Hepatocyte (in vitro differentiated cells): ENCODE data around the gene AGBL3. TPM values are rescaled to one million over a fixed set of nuclear protein-coding genes. Genes with fewer than 3 reads are reported as not detected.
"Not testable (repeated sequence)": the region's sequence is repeated elsewhere in the genome, so short reads cannot be mapped to it uniquely, and the experiment has no call there.

Experiments used
- DNase-seq: peaks from one replicate; pipeline ENCODE4 v3.0.0-alpha.2; 2016; ENCODE audit warnings: low spot score
- H2AFZ ChIP-seq: fragments of 200-600 bp; sonication (generic); 2 replicates; pipeline ENCODE4 v1.6.0; 2016; ENCODE audit warnings: antibody characterized with exemption, mild to moderate bottlenecking
- H3K27ac ChIP-seq: fragments of 200-600 bp; sonication (generic); 2 replicates; pipeline ENCODE4 v1.5.1; 2016; ENCODE audit warnings: mild to moderate bottlenecking
- H3K27me3 ChIP-seq: fragments of 200-600 bp; sonication (generic); 2 replicates; pipeline ENCODE4 v1.6.1; 2016
- H3K36me3 ChIP-seq: fragments of 200-600 bp; sonication (generic); replicated peaks from 2 replicates; pipeline ENCODE4 v1.5.1; 2016; ENCODE audit warnings: low read depth; ENCODE audit not compliant: insufficient read depth
- H3K4me1 ChIP-seq: fragments of 200-600 bp; sonication (generic); 2 replicates; pipeline ENCODE4 v1.5.1; 2016; ENCODE audit warnings: mild to moderate bottlenecking, moderate library complexity; ENCODE audit not compliant: insufficient read depth
- H3K4me2 ChIP-seq: fragments of 200-600 bp; sonication (generic); 2 replicates; pipeline ENCODE4 v1.6.0; 2016
- H3K4me3 ChIP-seq: fragments of 200-600 bp; sonication (generic); 2 replicates; pipeline ENCODE4 v1.5.1; 2016; ENCODE audit warnings: mild to moderate bottlenecking
- H3K79me2 ChIP-seq: fragments of 200-600 bp; sonication (generic); 2 replicates; pipeline ENCODE4 v1.6.0; 2017; ENCODE audit warnings: mild to moderate bottlenecking
- H3K9me2 ChIP-seq: fragments of 200-600 bp; sonication (generic); replicated peaks from 2 replicates; pipeline ENCODE4 v1.6.0; 2017; ENCODE audit warnings: mild to moderate bottlenecking; ENCODE audit not compliant: insufficient read depth
- H3K9me3 ChIP-seq: fragments of 200-600 bp; sonication (generic); 2 replicates; pipeline ENCODE4 v1.5.1; 2016; ENCODE audit warnings: low read depth, mild to moderate bottlenecking
- H4K20me1 ChIP-seq: fragments of 200-600 bp; sonication (generic); 2 replicates; pipeline ENCODE4 v1.6.0; 2016; ENCODE audit warnings: mild to moderate bottlenecking; ENCODE audit not compliant: insufficient read depth, poor library complexity, severe bottlenecking
- EZH2 ChIP-seq: fragments of 200-600 bp; sonication (generic); IDR thresholded peaks from 2 replicates; pipeline ENCODE4 v1.6.1; 2016; ENCODE audit warnings: antibody characterized with exemption, mild to moderate bottlenecking, borderline replicate concordance
- EZH2phosphoT487 ChIP-seq: fragments of 200-600 bp; sonication (generic); IDR thresholded peaks from one replicate; pipeline ENCODE4 v1.6.1; 2018; ENCODE audit warnings: antibody characterized with exemption, mild to moderate bottlenecking, low read depth, moderate library complexity; ENCODE audit not compliant: unreplicated experiment, severe bottlenecking
- WGBS: methylation state at CpG from one replicate; pipeline ENCODE4 v1.1.6; 2016; ENCODE audit warnings: low lambda C conversion rate; ENCODE audit errors: missing lambda C conversion rate; 5-methylcytosine and 5-hydroxymethylcytosine counted together
- polyA plus RNA-seq: library from polyadenylated mRNA; unstranded; fragments of >200 nt; fragmentation: Nextera tagmentation; extraction: Ambion mirVana; gene quantifications from 2 replicates; pipeline ENCODE4 v1.2.1, GENCODE V29; 2016
- total RNA-seq: library from RNA; depleted of rRNA; stranded (reverse); fragments of >200 nt; gene quantifications from 2 replicates; pipeline ENCODE4 v1.2.3, GENCODE V29; 2014
- TF ChIP-seq, protein P1 (sequence below): fragments of 200-600 bp; sonication (generic); IDR thresholded peaks from 2 replicates; pipeline ENCODE4 v1.5.1; 2016; ENCODE audit warnings: antibody characterized with exemption, mild to moderate bottlenecking; ENCODE audit not compliant: poor library complexity

The AGBL3 gene
- total and polyA plus RNA-seq, 2 experiments from 2014 or later, result 2.3 to 6.4 TPM

- peak; percentile 16 for DNase-seq
- Histone ChIP-seq H3K27me3 (no peaks in the 10 kb centered on the region), H3K4me2 (no peak overlapping the region), H3K4me3 (no peak overlapping the region), H2AFZ (no peak overlapping the region), H4K20me1 (no peaks in the 10 kb centered on the region), H3K9me3 (no peaks in the 10 kb centered on the region), H3K9me2 (no peaks in the 10 kb centered on the region), H3K4me1 (no peaks in the 10 kb centered on the region), H3K79me2 (no peaks in the 10 kb centered on the region), H3K36me3 (no peaks in the 10 kb centered on the region), H3K27ac (no peak overlapping the region)
- 61% methylated on average over 3 of the region's 3 CpGs for WGBS
- TF ChIP-seq EZH2, result no peak
- no peak for TF ChIP-seq EZH2phosphoT487
- TF ChIP-seq, protein P1, sequence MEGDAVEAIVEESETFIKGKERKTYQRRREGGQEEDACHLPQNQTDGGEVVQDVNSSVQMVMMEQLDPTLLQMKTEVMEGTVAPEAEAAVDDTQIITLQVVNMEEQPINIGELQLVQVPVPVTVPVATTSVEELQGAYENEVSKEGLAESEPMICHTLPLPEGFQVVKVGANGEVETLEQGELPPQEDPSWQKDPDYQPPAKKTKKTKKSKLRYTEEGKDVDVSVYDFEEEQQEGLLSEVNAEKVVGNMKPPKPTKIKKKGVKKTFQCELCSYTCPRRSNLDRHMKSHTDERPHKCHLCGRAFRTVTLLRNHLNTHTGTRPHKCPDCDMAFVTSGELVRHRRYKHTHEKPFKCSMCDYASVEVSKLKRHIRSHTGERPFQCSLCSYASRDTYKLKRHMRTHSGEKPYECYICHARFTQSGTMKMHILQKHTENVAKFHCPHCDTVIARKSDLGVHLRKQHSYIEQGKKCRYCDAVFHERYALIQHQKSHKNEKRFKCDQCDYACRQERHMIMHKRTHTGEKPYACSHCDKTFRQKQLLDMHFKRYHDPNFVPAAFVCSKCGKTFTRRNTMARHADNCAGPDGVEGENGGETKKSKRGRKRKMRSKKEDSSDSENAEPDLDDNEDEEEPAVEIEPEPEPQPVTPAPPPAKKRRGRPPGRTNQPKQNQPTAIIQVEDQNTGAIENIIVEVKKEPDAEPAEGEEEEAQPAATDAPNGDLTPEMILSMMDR, result no peak
Observed at GRCh38 chr7:134966691-134967090, 19.6 kb upstream of the AGBL3 start.

DNA sequence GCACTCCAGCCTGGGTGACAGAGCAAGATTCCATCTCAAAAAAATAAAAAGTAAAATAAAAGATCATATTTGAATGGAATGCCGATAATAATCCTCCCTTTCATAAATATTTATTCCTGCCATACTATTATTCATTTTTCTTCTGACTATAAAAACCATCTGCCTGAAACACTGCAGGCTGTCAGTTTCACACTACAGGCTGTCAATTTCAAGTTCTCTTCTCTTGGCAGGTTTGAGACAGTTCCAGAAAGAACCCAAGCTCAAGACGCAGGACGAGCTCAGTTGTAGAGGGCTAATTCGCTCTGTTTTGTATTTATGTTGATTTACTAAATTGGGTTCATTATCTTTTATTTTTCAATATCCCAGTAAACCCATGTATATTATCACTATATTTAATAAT, 18.2 kb upstream of the AGBL3 start:
- Histone ChIP-seq H2AFZ (no peak overlapping the region), H3K79me2 (no peaks in the 10 kb centered on the region), H3K27me3 (no peaks in the 10 kb centered on the region), H3K4me3 (no peak overlapping the region), H3K36me3 (no peaks in the 10 kb centered on the region), H3K4me1 (no peaks in the 10 kb centered on the region), H3K4me2 (no peak overlapping the region), H3K27ac (no peak overlapping the region), H4K20me1 (no peaks in the 10 kb centered on the region), H3K9me2 (no peaks in the 10 kb centered on the region), H3K9me3 (no peaks in the 10 kb centered on the region)
- WGBS, result 89% methylated on average over 4 of the region's 4 CpGs
- DNase-seq, result no peak
- TF ChIP-seq EZH2phosphoT487 (no peak), EZH2 (no peak)
- TF ChIP-seq, protein P1, result no peak

GRCh38 chr7:134981645-134982044, 4.7 kb upstream of the AGBL3 start:
- not testable (repeated sequence) for H3K79me2 ChIP-seq, H4K20me1 ChIP-seq, H3K4me1 ChIP-seq, H3K27ac ChIP-seq, H2AFZ ChIP-seq, DNase-seq, H3K4me2 ChIP-seq, H3K27me3 ChIP-seq, H3K36me3 ChIP-seq, H3K9me3 ChIP-seq, H3K4me3 ChIP-seq, H3K9me2 ChIP-seq
- 97% methylated on average over 3 of the region's 3 CpGs for WGBS

DNA sequence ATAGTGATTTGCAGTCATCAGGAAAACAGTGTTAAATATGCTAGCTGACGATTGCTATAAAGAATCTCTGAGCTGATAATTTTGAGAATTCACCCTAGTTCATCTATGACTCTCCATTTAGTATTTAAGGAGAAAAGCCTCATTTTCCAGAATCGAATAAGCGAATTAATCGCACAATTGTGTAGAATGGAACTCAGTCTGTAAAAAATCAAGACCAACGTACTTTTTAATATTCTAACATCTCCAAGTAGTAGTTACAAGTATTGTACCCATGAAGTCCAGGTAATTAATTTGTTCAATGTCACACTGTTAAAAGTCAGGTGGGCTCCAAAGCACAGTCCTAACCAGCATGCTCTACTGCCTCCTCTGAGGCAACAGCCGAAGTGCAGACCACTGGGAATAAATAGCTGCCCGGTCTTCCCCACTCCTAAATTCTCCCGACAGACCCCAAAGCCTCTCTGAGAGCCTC, 380 bp upstream of the AGBL3 start:
- Histone ChIP-seq H3K36me3 (no peaks in the 10 kb centered on the region), H2AFZ (peak overlapping the region; percentile 79), H3K9me2 (no peaks in the 10 kb centered on the region), H3K9me3 (no peaks in the 10 kb centered on the region), H3K4me1 (peaks cover 2% of the 10 kb centered on the region), H3K4me3 (no peak overlapping the region), H3K27ac (peak overlapping the region; percentile 89), H3K79me2 (peaks cover 36% of the 10 kb centered on the region), H3K4me2 (peak overlapping the region; percentile 76), H4K20me1 (no peaks in the 10 kb centered on the region), H3K27me3 (no peaks in the 10 kb centered on the region)
- TF ChIP-seq EZH2 (no peak), EZH2phosphoT487 (no peak)
- TF ChIP-seq, protein P1, result no peak
- DNase-seq, result no peak
- 61% methylated on average over 8 of the region's 8 CpGs for WGBS
